Fibroblast of skin of right quadriceps (primary cell): ENCODE measurements around the gene TBC1D22A.
"Not testable (repeated sequence)": the region's sequence is repeated elsewhere in the genome, so short reads cannot be mapped to it uniquely, and the experiment has no call there.

Source experiments
- DNase-seq: peaks from one replicate; pipeline ENCODE4 v3.0.0-alpha.2; 2013

The TBC1D22A gene

DNA sequence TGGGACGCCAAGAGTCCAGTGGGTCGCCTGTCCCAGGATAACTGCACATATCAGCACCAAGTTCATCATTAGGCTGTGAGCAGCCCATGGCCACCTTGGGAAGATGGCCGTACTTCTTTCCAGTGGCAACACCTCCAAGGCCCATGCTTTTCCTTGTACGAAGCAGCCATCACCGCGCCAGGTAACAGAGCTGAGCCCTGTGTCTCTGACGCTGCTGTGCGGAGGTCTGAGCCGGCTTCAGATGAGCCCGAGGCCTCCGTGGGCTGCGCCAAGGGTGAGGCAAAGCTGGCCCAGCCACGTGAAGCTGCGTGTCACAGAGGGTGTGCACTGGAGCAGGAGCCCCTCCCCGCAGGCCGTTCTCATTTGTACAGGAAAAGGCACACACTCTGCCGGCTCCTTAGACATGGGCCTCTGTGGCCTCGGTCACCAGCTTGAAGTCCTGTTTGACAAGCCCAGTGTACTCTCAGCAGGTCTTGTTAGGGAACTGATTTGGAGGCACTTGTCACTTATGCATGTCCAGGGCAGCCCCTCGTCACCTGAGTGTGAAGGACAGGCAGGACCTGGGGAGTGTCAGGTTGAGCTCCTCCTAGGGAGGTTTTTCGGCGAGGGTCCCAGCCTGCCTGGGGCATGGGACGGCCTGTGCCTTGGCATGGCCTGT, 401.5 kb downstream of the TBC1D22A start:
- DNase-seq: no peak

- DNase-seq: no peak
Observed at GRCh38 chr22:47164514-47165337, 402.3 kb downstream of the TBC1D22A start.

- no peak for DNase-seq
Observed at GRCh38 chr22:47165338-47166032, 403.0 kb downstream of the TBC1D22A start.

DNA sequence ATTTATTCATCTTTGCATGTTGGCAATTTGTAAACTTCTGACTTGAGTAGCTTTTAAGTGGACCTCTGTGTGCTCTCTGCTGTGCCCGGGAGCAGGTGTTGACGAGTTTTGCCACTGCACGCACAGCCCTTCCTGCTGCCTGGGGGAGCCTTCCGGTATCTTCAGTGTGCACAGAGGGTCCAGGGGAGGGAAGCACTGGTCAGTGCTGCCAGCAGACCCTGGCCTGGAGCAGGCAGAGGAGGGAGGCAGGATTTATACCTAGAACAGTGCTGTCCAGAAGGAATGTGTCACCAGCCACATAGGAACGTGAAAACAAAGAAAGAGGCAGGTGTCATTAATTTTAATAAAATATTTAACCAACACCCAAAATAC, 403.6 kb downstream of the TBC1D22A start:
- DNase-seq: no peak

DNA sequence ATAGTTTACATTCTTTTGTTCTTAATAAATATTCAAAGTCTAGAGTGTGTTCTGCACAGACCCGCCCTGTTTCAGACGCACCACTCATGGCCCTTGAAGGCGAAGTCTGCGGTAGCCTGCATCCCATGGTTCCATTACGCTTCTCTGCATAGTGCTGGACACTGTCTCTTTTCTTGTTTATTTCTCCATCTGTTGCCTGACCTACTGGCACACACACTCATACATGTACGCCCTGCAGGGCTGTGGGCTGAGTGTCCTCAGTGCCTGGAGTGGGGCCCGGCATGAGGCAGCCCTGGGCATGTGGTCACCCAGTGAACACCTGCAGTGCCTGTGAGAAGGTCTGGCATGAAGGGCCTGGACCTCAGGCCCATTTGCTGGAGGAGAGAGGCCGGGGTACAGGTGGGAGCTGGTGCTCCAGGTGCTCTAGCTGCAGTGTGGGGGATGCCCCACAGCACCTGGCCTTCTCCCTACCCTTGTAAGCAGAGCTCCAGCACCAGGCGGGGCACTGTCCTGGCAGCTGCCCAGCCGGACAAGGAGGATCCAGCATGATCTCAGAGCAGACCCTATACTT, 404.1 kb downstream of the TBC1D22A start:
- no peak for DNase-seq

GRCh38 chr22:47167056-47167455, 404.6 kb downstream of the TBC1D22A start:
- DNase-seq: no peak

GRCh38 chr22:47167921-47168320, 405.5 kb downstream of the TBC1D22A start:
- not testable (repeated sequence) for DNase-seq

- DNase-seq: no peak
Observed at GRCh38 chr22:47168441-47168840, 406.0 kb downstream of the TBC1D22A start.

DNA sequence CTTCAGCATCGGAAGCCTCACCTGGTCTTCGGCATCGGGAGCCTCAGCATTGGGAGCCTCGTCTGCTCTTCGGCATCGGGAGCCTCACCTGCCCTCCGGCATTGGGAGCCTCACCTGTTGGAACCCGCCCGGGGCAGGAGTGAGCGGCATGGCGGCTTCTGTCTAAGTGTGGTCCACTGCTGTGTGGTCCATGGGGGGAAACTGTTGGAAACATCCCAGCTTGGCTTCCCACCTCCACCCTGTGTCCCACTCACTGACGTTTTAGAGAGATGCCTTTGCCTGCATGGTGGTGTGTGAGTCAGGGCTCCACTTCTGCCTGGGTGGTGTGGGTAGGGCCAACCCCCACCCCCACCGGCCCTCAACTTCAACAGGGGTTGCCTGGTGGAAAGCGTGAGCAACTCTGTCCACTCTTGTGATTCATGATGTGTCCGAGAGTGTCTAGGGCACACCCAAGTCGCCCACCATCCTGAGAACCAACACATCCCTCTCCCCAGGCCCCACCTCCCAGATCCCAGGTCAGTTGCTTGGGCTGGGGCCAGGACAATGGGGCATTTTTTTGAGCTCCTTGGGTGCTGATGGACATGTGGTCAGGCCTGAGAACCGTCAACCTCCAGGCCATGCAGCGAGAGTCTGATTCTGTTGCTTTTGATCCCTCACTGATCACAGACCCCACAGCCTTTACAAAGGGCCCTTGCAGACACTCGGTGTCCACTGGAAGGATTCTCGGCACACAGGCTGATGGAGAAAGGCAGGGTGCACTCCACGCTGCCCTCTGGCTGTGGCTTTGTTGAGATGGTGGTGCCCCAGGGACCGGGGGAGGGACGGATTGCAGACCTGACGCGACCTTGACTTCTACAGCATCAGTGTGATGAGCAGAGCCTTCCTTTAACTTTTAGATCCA, 406.7 kb downstream of the TBC1D22A start:
- no peak for DNase-seq

DNA sequence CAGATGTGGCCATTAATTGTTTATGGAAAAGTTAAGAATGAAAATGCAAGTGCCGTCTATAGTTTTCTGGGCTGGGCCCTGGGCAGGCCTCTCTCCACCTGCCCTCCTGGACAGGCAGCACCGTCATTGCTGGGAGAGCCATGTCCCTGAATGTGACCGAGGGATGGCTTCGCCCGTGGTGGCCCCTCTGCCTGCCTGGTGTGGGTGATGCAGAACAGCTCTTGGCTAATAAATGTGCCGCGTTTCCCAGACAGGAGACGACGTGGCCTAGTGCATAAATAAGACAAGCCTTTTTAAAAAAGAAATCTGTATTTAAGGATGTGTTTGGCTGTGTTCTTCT, 407.3 kb downstream of the TBC1D22A start:
- DNase-seq: no peak

DNA sequence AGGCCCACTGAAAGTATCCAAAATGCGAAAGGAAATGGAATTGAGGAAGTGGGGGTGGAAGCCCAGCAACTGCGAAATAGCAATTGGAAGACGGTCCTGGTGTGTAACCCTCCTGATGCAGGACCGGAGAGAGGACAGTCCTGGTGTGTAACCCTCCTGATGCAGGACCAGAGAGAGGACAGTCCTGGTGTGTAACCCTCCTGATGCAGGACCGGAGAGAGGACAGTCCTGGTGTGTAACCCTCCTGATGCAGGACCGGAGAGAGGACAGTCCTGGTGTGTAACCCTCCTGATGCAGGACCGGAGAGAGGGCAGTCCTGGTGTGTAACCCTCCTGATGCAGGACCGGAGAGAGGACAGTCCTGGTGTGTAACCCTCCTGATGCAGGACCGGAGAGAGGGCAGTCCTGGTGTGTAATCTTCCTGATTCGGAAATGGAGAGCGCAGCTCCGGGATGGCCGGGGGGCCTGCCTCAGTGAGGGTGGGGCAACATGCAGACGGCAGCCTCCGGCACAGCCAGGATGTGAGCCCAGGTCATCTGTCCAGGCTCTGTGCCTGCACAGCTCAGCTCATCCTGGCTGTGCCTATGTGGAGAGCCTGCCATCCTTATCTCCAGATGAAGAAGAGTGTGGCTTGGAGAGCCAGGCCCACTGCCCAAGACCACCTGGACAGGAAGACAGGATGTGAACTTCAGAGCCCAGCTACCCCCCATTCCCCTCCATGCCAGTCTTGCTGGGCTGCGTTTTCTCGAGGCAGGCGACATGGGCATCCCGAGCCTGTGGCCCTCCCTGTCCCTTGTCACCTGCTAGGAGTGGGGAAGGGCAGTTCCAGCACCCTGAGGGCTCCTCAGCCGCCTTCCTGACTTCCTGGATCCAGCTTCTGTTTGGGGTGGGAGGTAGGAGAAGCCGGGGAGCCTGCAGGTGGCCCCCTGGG, 408.3 kb downstream of the TBC1D22A start:
- DNase-seq: not testable (repeated sequence)

GRCh38 chr22:47171441-47172221, 409.2 kb downstream of the TBC1D22A start:
- DNase-seq: no peak

DNA sequence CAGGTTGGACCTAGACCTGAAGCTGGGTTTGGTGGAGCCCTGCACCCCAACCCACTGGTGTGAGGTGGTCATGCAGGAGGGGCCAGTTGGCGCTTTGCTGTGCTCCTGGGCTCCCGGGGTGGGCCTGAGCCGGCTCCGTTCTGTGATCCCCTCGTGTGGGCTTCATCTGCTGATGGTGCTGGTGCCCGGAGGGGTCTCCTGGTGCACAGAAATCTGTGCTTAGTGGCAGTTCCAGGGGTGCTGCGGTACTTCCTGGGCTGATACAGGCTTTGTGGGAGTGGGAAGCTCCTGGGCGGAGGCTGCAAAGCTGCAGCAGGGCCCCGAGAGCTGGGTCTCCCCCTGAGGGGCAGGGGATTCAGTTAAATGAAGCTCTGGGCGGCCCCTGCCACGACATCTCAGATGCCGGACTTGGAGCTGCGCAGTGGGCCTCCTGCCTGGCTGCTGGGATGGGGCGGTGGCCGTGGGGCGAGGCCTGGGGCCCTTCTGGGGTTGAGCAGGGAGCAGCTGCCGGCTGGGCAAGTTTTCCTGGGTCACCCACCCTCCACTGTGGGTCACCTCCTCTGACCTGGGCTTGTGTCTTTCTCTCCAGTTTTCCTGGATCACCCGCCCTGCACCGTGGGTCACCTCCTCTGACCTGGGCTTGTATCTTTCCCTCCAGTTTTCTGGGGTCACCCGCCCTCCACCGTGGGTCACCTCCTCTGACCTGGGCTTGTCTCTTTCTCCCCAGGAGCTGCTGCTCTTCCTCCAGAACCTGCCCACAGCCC, 410.5 kb downstream of the TBC1D22A start:
- no peak for DNase-seq

GRCh38 chr22:47173535-47174021, 411.1 kb downstream of the TBC1D22A start:
- no peak for DNase-seq

DNA sequence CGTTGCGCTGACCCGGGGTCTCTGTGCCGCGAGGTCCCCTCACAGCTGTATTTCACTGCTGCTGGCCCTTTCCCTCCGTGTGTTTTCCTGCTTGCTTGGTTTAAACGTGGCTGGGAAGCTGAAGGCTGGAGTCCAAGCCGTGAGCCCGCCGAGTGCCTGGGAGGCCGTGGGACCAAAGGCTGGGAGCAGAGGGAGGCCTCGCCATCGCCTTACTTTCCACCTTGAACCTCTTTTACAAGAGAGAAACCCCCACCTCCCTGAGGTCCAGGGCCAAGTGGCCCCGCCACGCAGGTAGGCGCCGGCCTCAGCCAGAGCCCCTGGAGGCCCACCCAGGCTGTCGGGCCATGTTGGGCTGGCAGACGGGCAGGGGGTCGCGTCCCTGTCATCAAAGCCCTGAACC, 411.6 kb downstream of the TBC1D22A start:
- DNase-seq: no peak

- no peak for DNase-seq
Observed at GRCh38 chr22:47174671-47175112, 412.2 kb downstream of the TBC1D22A start.

DNA sequence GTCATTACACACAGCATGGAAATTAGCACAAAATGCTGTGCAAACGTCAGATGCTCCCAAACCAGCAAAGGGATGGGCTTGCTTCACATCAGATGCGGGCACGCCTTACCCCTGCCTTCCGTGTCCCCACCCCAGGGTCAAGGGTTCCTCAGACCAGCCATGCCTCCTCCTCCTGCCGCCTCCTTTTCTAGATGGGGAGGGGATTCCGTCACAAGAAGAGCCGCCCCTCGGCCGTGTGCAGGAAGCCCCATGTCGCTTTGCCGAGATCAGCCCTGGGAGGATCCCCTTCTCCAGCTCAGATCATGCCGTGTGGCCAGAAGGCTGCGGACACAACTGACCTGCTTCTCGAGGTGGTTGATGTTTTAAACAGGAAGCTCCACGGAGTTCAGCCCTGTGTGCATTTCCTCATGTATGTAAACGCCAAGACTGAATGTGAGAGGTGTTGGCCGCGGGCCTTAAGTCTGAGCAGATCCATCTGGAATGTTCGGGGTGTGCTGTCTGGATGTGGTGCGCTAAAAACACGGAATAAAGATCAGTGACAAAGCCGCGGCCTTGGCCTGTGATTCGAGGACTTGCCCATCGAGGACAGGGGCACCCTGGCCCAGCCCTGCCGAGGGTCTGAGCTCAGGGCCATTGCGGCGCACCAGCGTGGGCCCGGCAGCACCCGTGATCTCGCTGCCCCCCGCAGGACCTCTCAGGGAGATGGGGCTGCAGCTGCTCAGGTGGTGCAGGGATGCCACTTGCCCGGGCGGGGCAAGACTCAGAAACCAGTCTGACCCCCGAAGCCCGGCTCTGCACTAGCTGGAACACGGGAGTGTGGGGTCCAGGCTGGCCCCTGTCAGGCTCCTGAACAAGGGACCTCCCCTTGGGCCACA, 412.9 kb downstream of the TBC1D22A start:
- DNase-seq: peak; percentile 27

DNA sequence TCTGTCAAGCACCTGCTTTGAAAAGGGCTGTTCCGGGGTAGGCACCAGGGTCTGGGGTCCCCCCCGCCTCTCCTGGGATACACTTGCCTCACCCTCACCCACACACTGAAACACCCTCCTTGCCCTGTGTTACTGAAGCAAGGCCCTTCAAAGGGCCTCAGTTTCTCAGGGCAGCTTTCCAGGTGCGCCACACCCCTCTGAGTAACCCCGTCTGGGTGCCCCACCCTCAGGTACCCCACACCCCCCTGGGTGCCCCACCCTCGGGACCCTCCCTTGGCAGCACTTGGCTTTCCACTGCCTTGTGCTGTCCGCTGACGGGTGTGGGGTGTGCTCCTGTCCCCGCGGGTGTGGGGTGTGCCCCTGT, 413.6 kb downstream of the TBC1D22A start:
- DNase-seq: no peak
